ENCODE measurements around the gene ZNF646. TPM values are rescaled to one million over a fixed set of nuclear protein-coding genes. Genes with fewer than 3 reads are reported as not detected.

Gene ZNF646
- total RNA-seq, 1 donor from 2014 or later: 32.6 TPM

- no peaks in the 10 kb centered on the region for H3K4me1 Mint-ChIP-seq (ENCODE audit: low read depth)
- H3K36me3 Mint-ChIP-seq (ENCODE audit: insufficient read depth): peaks cover 4% of the 10 kb centered on the region
- no peaks in the 10 kb centered on the region for H3K27me3 Mint-ChIP-seq
- H3K9me3 Mint-ChIP-seq (ENCODE audit: low read depth): no peaks in the 10 kb centered on the region
- no peak for TF ChIP-seq CTCF (IDR thresholded peaks at IDR 0.05; ENCODE audit: unreplicated experiment)
- H3K4me3 Mint-ChIP-seq (ENCODE audit: low read depth): no peak overlapping the region
- no peak overlapping the region for H3K27ac Mint-ChIP-seq
- DNase-seq (ENCODE audit: low spot score, unreplicated experiment): no peak
These were observed 5.9 kb downstream of the ZNF646 start for GRCh38 chr16:31080035-31080629.

GRCh38 chr16:31080756-31081419, 6.7 kb downstream of the ZNF646 start:
- peaks cover 4% of the 10 kb centered on the region for H3K36me3 Mint-ChIP-seq (ENCODE audit: insufficient read depth)
- H3K27ac Mint-ChIP-seq: no peak overlapping the region
- H3K4me3 Mint-ChIP-seq (ENCODE audit: low read depth): no peak overlapping the region
- no peaks in the 10 kb centered on the region for H3K9me3 Mint-ChIP-seq (ENCODE audit: low read depth)
- no peak for DNase-seq (ENCODE audit: low spot score, unreplicated experiment)
- no peaks in the 10 kb centered on the region for H3K27me3 Mint-ChIP-seq
- no peak for TF ChIP-seq CTCF (IDR thresholded peaks at IDR 0.05; ENCODE audit: unreplicated experiment)
- no peaks in the 10 kb centered on the region for H3K4me1 Mint-ChIP-seq (ENCODE audit: low read depth)

- no peak for DNase-seq (ENCODE audit: low spot score, unreplicated experiment)
- peak overlapping the region; percentile 71 for H3K27ac Mint-ChIP-seq
These were observed 7.5 kb downstream of the ZNF646 start for GRCh38 chr16:31081428-31082351.

GRCh38 chr16:31082368-31083045, 8.3 kb downstream of the ZNF646 start:
- no peak for TF ChIP-seq CTCF (IDR thresholded peaks at IDR 0.05; ENCODE audit: unreplicated experiment)
- Mint-ChIP-seq H3K36me3 (ENCODE audit: insufficient read depth) (peaks cover 4% of the 10 kb centered on the region), H3K4me1 (ENCODE audit: low read depth) (no peaks in the 10 kb centered on the region), H3K27ac (peak overlapping the region; percentile 71), H3K27me3 (no peaks in the 10 kb centered on the region), H3K9me3 (ENCODE audit: low read depth) (no peaks in the 10 kb centered on the region), H3K4me3 (ENCODE audit: low read depth) (no peak overlapping the region)
- DNase-seq (ENCODE audit: low spot score, unreplicated experiment): no peak

More at GRCh38 chr16:31081428-31082351, 7.5 kb downstream of the ZNF646 start:
- Mint-ChIP-seq H3K36me3 (ENCODE audit: insufficient read depth) (peaks cover 4% of the 10 kb centered on the region), H3K4me1 (ENCODE audit: low read depth) (no peaks in the 10 kb centered on the region), H3K4me3 (ENCODE audit: low read depth) (no peak overlapping the region), H3K27me3 (no peaks in the 10 kb centered on the region), H3K9me3 (ENCODE audit: low read depth) (no peaks in the 10 kb centered on the region)
- no peak for TF ChIP-seq CTCF (IDR thresholded peaks at IDR 0.05; ENCODE audit: unreplicated experiment)

GRCh38 chr16:31083081-31083480, 8.9 kb downstream of the ZNF646 start:
- no peaks in the 10 kb centered on the region for H3K27me3 Mint-ChIP-seq
- H3K9me3 Mint-ChIP-seq (ENCODE audit: low read depth): no peaks in the 10 kb centered on the region
- no peak for DNase-seq (ENCODE audit: low spot score, unreplicated experiment)
- H3K4me1 Mint-ChIP-seq (ENCODE audit: low read depth): no peaks in the 10 kb centered on the region
- peaks cover 2% of the 10 kb centered on the region for H3K36me3 Mint-ChIP-seq (ENCODE audit: insufficient read depth)
- TF ChIP-seq CTCF (IDR thresholded peaks at IDR 0.05; ENCODE audit: unreplicated experiment): no peak
- no peak overlapping the region for H3K27ac Mint-ChIP-seq
- H3K4me3 Mint-ChIP-seq (ENCODE audit: low read depth): no peak overlapping the region

Measured in progenitor cell of endocrine pancreas (in vitro differentiated cells).